ENCODE data around the gene SH3RF1.

Gene SH3RF1

DNA sequence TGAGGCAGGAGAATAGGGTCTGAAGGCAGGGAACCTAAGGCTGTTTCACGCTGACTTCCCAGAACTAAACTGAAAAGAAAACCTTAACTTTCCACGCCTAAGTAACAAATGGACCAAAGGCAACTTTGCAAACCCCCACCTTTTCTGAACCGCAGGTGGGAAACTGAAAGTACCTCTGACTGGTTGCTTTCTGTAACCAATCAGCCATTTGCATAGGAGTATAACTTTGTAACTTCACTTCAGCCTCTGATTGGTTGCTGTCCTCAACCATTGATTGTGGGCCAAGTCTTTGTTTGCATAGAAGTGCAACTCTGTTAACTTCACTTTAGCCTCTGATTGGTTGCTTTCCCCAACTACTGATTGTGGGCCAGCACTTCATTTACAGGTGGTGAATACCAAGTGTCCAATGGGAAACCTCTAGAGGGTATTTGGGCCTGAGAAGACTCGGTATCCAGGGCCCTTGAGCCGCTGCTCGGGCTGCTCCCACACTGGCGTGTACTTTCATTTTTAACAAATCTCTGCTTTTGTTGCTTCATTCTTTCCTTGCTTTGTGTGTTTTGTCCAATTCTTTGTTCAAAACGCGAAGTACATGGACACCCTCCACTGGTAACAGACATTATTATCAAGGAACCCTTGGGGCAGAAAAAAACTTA is 139.1 kb downstream of the SH3RF1 start:
- Histone ChIP-seq H3K27ac (no peak overlapping the region), H3K27me3 (replicated peaks) (no peaks in the 10 kb centered on the region), H3K36me3 (replicated peaks) (peaks cover 84% of the 10 kb centered on the region), H3K4me3 (ENCODE audit: low read depth, low read length) (no peak overlapping the region)
- in situ Hi-C loops (cut with HindIII; ENCODE audit: low pct_ligation_motif_present, low sequenced_read_pairs): no loop called here
- TF ChIP-seq, protein P1, sequence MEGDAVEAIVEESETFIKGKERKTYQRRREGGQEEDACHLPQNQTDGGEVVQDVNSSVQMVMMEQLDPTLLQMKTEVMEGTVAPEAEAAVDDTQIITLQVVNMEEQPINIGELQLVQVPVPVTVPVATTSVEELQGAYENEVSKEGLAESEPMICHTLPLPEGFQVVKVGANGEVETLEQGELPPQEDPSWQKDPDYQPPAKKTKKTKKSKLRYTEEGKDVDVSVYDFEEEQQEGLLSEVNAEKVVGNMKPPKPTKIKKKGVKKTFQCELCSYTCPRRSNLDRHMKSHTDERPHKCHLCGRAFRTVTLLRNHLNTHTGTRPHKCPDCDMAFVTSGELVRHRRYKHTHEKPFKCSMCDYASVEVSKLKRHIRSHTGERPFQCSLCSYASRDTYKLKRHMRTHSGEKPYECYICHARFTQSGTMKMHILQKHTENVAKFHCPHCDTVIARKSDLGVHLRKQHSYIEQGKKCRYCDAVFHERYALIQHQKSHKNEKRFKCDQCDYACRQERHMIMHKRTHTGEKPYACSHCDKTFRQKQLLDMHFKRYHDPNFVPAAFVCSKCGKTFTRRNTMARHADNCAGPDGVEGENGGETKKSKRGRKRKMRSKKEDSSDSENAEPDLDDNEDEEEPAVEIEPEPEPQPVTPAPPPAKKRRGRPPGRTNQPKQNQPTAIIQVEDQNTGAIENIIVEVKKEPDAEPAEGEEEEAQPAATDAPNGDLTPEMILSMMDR (IDR thresholded peaks at IDR 0.05; ENCODE audit: low read depth, low read length, missing control alignments): no peak
- DNase-seq: no peak

DNA sequence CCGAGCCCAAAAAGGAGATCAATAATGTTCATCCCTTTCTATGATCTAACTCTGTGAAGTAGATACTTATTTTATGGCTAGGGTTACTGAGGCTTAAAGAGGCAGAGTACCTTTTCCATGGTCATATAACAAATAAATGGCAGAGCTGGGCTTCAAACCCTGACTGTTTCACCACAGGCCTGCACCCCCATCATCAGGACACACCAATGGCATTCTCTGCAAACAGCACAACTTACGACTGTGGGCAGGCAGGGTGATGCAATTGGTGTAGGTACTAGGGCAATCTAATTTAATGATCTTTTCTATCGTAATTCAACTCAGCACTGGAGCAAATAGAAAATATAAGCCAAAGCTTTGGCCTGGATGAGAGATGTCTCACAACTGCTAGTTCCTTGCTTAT is 141.9 kb downstream of the SH3RF1 start:
- Histone ChIP-seq H3K27me3 (replicated peaks) (no peaks in the 10 kb centered on the region), H3K36me3 (replicated peaks) (peaks cover 79% of the 10 kb centered on the region), H3K4me3 (ENCODE audit: low read depth, low read length) (no peak overlapping the region), H3K27ac (no peak overlapping the region)
- no peak for DNase-seq
- TF ChIP-seq, protein P1 (IDR thresholded peaks at IDR 0.05; ENCODE audit: low read depth, low read length, missing control alignments): no peak
- in situ Hi-C loops (cut with HindIII; ENCODE audit: low pct_ligation_motif_present, low sequenced_read_pairs): no loop called here

DNA sequence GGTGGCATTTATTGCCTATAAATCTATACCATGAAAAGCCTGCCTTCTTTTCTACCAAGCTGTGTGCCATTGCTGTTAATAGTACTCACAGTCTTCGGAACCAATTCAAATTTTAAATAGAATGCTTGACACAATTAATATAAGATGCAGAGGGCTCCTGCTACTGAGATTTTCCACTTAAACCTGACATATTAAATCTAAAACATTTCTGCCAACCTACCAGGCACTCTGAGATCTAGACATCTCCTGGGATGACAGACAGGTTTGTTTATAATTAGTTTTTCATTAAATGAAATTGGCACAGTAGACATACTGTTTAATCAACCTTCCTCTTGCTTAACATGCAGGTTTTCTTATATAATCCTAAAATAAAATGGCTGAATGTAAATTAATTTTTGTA is 143.4 kb downstream of the SH3RF1 start:
- no peak for DNase-seq
- in situ Hi-C loops (cut with HindIII; ENCODE audit: low pct_ligation_motif_present, low sequenced_read_pairs): no loop called here
- Histone ChIP-seq H3K27me3 (replicated peaks) (no peaks in the 10 kb centered on the region), H3K4me3 (ENCODE audit: low read depth, low read length) (no peak overlapping the region), H3K27ac (no peak overlapping the region), H3K36me3 (replicated peaks) (peaks cover 71% of the 10 kb centered on the region)
- TF ChIP-seq, protein P1 (IDR thresholded peaks at IDR 0.05; ENCODE audit: low read depth, low read length, missing control alignments): no peak

DNA sequence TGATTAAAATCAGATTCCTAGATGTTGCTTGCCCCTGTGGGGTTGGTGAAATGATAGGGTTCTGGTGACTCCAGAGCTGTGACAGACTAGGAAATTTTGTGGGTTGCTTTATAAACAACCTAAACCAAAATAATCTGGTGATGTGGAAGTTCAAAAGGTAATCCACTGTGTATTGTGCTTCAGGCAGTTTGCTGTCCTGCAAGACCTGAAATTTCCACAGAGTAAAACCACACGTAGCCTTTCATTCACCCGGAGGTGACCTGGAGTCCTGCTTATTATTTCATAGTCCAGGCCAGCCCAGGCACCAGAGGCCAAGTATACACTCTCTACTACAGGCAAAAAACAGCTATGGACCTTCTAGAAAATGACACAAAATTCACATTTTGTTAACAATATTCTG is 146.1 kb downstream of the SH3RF1 start:
- Histone ChIP-seq H3K4me3 (ENCODE audit: low read depth, low read length) (no peak overlapping the region), H3K27ac (no peak overlapping the region), H3K36me3 (replicated peaks) (peaks cover 68% of the 10 kb centered on the region), H3K27me3 (replicated peaks) (no peaks in the 10 kb centered on the region)
- no peak for DNase-seq
- in situ Hi-C loops (cut with HindIII; ENCODE audit: low pct_ligation_motif_present, low sequenced_read_pairs): no loop called here
- TF ChIP-seq, protein P1 (IDR thresholded peaks at IDR 0.05; ENCODE audit: low read depth, low read length, missing control alignments): no peak

DNA sequence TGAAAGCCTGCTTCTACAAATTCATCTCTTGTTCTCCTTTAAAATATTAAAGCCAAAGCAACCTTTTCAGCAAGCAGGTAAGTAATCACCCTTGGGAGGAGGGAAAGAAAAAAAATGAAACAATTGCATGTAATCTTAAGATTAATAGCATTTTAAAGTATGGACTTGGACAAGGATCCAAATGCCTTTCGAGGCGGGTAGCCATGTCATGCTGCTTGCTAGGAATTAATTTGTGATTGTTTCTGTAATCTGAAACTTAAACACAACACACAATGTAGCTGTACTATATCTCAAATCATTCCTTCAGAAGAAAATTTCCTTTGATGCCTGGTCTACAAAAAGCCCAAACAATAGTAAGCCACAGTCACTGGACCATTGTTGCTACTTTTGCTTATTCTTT is 148.3 kb downstream of the SH3RF1 start:
- Histone ChIP-seq H3K36me3 (replicated peaks) (peaks cover 53% of the 10 kb centered on the region), H3K27ac (no peak overlapping the region), H3K27me3 (replicated peaks) (no peaks in the 10 kb centered on the region), H3K4me3 (ENCODE audit: low read depth, low read length) (no peak overlapping the region)
- in situ Hi-C loops (cut with HindIII; ENCODE audit: low pct_ligation_motif_present, low sequenced_read_pairs): no loop called here
- TF ChIP-seq, protein P1 (IDR thresholded peaks at IDR 0.05; ENCODE audit: low read depth, low read length, missing control alignments): no peak
- no peak for DNase-seq

DNA sequence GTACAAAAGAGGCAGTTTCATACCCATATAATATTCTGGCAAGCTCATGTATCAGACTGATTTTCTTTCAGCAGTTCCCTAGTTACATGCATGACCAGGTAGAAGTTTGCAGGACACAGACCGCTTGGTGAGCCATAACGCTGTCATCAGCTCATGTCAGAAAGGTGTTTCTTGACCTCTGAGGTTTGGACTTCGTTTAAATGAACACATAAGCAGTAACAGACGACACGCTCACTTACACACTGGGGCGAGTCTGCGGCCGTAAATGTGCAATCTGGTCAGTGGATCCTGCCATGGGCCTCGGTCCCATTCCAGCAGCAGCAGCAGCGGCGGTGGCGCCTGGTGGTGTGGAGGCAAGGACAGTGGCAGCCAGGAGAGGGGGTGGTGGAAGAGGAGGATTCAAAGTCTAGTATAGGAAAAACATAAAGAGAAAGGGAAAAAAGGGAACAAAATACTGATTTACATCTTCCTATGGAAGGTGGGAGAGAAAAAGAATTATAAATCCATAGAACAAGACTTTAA is 148.8 kb downstream of the SH3RF1 start:
- Histone ChIP-seq H3K27ac (no peak overlapping the region), H3K36me3 (replicated peaks) (peaks cover 53% of the 10 kb centered on the region), H3K27me3 (replicated peaks) (no peaks in the 10 kb centered on the region), H3K4me3 (ENCODE audit: low read depth, low read length) (no peak overlapping the region)
- no peak for DNase-seq
- in situ Hi-C loops (cut with HindIII; ENCODE audit: low pct_ligation_motif_present, low sequenced_read_pairs): no loop called here
- TF ChIP-seq, protein P1 (IDR thresholded peaks at IDR 0.05; ENCODE audit: low read depth, low read length, missing control alignments): no peak

Measured in brain microvascular endothelial cell (primary cell).